Measurements from ENCODE around the gene LGALS1.

Gene LGALS1

GRCh38 chr22:37664249-37665101 is 11.0 kb upstream of the LGALS1 start:
- DNase-seq = no peak

- no peak for DNase-seq
These were observed 9.9 kb upstream of the LGALS1 start for GRCh38 chr22:37665487-37665886.

GRCh38 chr22:37669586-37669985 is 5.8 kb upstream of the LGALS1 start:
- no peak for DNase-seq

GRCh38 chr22:37672206-37672919 is 3.1 kb upstream of the LGALS1 start:
- no peak for DNase-seq

GRCh38 chr22:37672920-37673455 is 2.4 kb upstream of the LGALS1 start:
- no peak for DNase-seq

GRCh38 chr22:37674248-37674647 is 1.2 kb upstream of the LGALS1 start:
- DNase-seq = no peak

GRCh38 chr22:37675930-37676735 is 697 bp downstream of the LGALS1 start:
- DNase-seq = peak; percentile 41

GRCh38 chr22:37676736-37677492 is 1.5 kb downstream of the LGALS1 start:
- DNase-seq = peak; percentile 99

GRCh38 chr22:37677493-37677974 is 2.1 kb downstream of the LGALS1 start:
- no peak for DNase-seq

GRCh38 chr22:37678372-37678771 is 2.9 kb downstream of the LGALS1 start:
- no peak for DNase-seq

GRCh38 chr22:37679670-37680069 is 4.2 kb downstream of the LGALS1 start:
- DNase-seq = no peak

GRCh38 chr22:37680191-37680851 is 4.9 kb downstream of the LGALS1 start:
- DNase-seq = peak; percentile 45

GRCh38 chr22:37681001-37681424 is 5.6 kb downstream of the LGALS1 start:
- peak; percentile 73 for DNase-seq

GRCh38 chr22:37681556-37682049 is 6.2 kb downstream of the LGALS1 start:
- DNase-seq = peak; percentile 83

- DNase-seq = no peak
These were observed 9.6 kb downstream of the LGALS1 start for GRCh38 chr22:37684803-37685615.

- peak; percentile 89 for DNase-seq
These were observed 10.9 kb downstream of the LGALS1 start, which contains the start of gene NOL12 for GRCh38 chr22:37686002-37686982. TSS of gene NOL12 (plus strand) at chr22:37686343. CDS start at chr22:37686393, 50 bp downstream.

- no peak for DNase-seq
These were observed 15.0 kb downstream of the LGALS1 start for GRCh38 chr22:37690407-37690806.

- no peak for DNase-seq
These were observed 15.6 kb downstream of the LGALS1 start for GRCh38 chr22:37690901-37691504.

Data from EL (cell line).